Measurements from ENCODE around the gene ST6GALNAC3.

Gene ST6GALNAC3

DNA sequence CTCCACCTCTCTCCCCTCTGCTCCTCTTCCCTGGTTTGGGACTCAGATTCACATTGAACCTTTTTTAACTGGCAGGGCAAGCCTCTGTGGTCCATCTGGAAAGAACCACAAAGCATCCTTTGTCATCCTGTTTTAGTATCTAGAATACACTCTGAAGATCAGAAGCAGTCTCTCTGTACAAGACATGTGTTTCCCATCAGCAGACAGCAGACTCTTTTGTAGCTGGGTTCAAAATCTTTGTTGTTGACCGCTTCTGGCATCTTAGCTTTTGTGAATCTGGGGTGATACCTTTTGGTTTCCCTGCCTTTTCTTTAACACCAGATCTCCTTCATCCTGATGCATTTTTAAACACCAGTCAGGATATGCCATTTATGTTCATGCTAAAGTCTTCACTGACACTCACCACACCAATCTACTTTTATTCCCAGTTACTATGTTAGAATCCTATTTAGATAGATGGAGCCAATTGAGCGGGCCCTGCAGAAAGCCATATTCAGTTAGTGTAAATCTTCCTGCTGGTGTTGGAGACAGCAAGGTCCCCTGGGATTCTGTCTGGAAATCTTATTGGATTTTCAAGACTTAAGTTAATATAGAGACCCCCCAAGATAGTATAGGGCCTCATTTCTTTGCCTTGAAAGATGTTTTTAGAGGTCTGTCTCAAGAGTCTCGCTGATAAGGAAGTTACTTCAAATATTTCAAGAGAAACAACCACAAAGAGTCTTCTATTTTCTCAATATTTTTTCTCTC, 51.1 kb downstream of the ST6GALNAC3 start:
- Histone ChIP-seq H3F3A (ENCODE audit: low read depth) (no peaks in the 10 kb centered on the region), H4K20me1 (ENCODE audit: insufficient read depth, low read length, poor library complexity, severe bottlenecking) (no peaks in the 10 kb centered on the region), H3K36me3 (ENCODE audit: insufficient read depth, low read length) (no peaks in the 10 kb centered on the region), H3K79me2 (ENCODE audit: insufficient read depth, low read length) (no peaks in the 10 kb centered on the region), H2AFZ (ENCODE audit: low read length) (no peak overlapping the region), H3K4me1 (ENCODE audit: insufficient read depth, low read length, poor library complexity, severe bottlenecking) (no peaks in the 10 kb centered on the region), H3K9me3 (ENCODE audit: insufficient read depth, low read depth, low read length) (no peaks in the 10 kb centered on the region), H3K27me3 (ENCODE audit: insufficient read depth, low read length, poor library complexity, severe bottlenecking) (no peaks in the 10 kb centered on the region), H3K9me2 (replicated peaks; ENCODE audit: low read depth, low read length) (no peaks in the 10 kb centered on the region), H3K4me3 (ENCODE audit: low read length, poor library complexity, severe bottlenecking) (no peak overlapping the region), H3K4me2 (ENCODE audit: low read depth, low read length, poor library complexity, severe bottlenecking) (no peak overlapping the region), H3K9ac (ENCODE audit: low read depth, low read length, poor library complexity, severe bottlenecking) (no peak overlapping the region)
- TF ChIP-seq CTCF (conservative IDR thresholded peaks at IDR 0.05; ENCODE audit: low read length) (no peak), EZH2phosphoT487 (IDR thresholded peaks at IDR 0.05; ENCODE audit: borderline replicate concordance) (no peak)

GRCh38 chr1:76128096-76128495, 53.5 kb downstream of the ST6GALNAC3 start:
- no peaks in the 10 kb centered on the region for H3K79me2 ChIP-seq (ENCODE audit: insufficient read depth, low read length)
- H3K36me3 ChIP-seq (ENCODE audit: insufficient read depth, low read length), result no peaks in the 10 kb centered on the region
- H3K9me3 ChIP-seq (ENCODE audit: insufficient read depth, low read depth, low read length), result no peaks in the 10 kb centered on the region
- H3K4me3 ChIP-seq (ENCODE audit: low read length, poor library complexity, severe bottlenecking), result no peak overlapping the region
- H3F3A ChIP-seq (ENCODE audit: low read depth), result no peaks in the 10 kb centered on the region
- no peak overlapping the region for H2AFZ ChIP-seq (ENCODE audit: low read length)
- H4K20me1 ChIP-seq (ENCODE audit: insufficient read depth, low read length, poor library complexity, severe bottlenecking), result no peaks in the 10 kb centered on the region
- no peak overlapping the region for H3K9ac ChIP-seq (ENCODE audit: low read depth, low read length, poor library complexity, severe bottlenecking)
- H3K4me1 ChIP-seq (ENCODE audit: insufficient read depth, low read length, poor library complexity, severe bottlenecking), result no peaks in the 10 kb centered on the region
- H3K9me2 ChIP-seq (replicated peaks; ENCODE audit: low read depth, low read length), result no peaks in the 10 kb centered on the region
- no peak overlapping the region for H3K4me2 ChIP-seq (ENCODE audit: low read depth, low read length, poor library complexity, severe bottlenecking)
- H3K27me3 ChIP-seq (ENCODE audit: insufficient read depth, low read length, poor library complexity, severe bottlenecking), result no peaks in the 10 kb centered on the region
- no peak for TF ChIP-seq CTCF (conservative IDR thresholded peaks at IDR 0.05; ENCODE audit: low read length)
- TF ChIP-seq EZH2phosphoT487 (IDR thresholded peaks at IDR 0.05; ENCODE audit: borderline replicate concordance), result no peak

GRCh38 chr1:76129731-76130130, 55.2 kb downstream of the ST6GALNAC3 start:
- no peaks in the 10 kb centered on the region for H4K20me1 ChIP-seq (ENCODE audit: insufficient read depth, low read length, poor library complexity, severe bottlenecking)
- no peaks in the 10 kb centered on the region for H3K9me3 ChIP-seq (ENCODE audit: insufficient read depth, low read depth, low read length)
- no peaks in the 10 kb centered on the region for H3K79me2 ChIP-seq (ENCODE audit: insufficient read depth, low read length)
- no peaks in the 10 kb centered on the region for H3K4me1 ChIP-seq (ENCODE audit: insufficient read depth, low read length, poor library complexity, severe bottlenecking)
- no peaks in the 10 kb centered on the region for H3K27me3 ChIP-seq (ENCODE audit: insufficient read depth, low read length, poor library complexity, severe bottlenecking)
- H3K9ac ChIP-seq (ENCODE audit: low read depth, low read length, poor library complexity, severe bottlenecking), result no peak overlapping the region
- H3K4me2 ChIP-seq (ENCODE audit: low read depth, low read length, poor library complexity, severe bottlenecking), result no peak overlapping the region
- TF ChIP-seq CTCF (conservative IDR thresholded peaks at IDR 0.05; ENCODE audit: low read length) (no peak), EZH2phosphoT487 (IDR thresholded peaks at IDR 0.05; ENCODE audit: borderline replicate concordance) (no peak)
- H3K9me2 ChIP-seq (replicated peaks; ENCODE audit: low read depth, low read length), result no peaks in the 10 kb centered on the region
- H2AFZ ChIP-seq (ENCODE audit: low read length), result no peak overlapping the region
- H3K4me3 ChIP-seq (ENCODE audit: low read length, poor library complexity, severe bottlenecking), result no peak overlapping the region
- H3K36me3 ChIP-seq (ENCODE audit: insufficient read depth, low read length), result no peaks in the 10 kb centered on the region
- no peaks in the 10 kb centered on the region for H3F3A ChIP-seq (ENCODE audit: low read depth)

Data from Loucy (cell line).